Thyroid gland (tissue), 4 donors: Measurements from ENCODE around the gene YTHDF2.

Experiments used
- POLR2A ChIP-seq, 2 donors: fragments of 450-650 bp; IDR thresholded peaks; one replicate each; pipeline ENCODE4 v1.6.1; 2017; ENCODE audit warnings: antibody characterized with exemption in 2 of 2, mild to moderate bottlenecking in 2 of 2, moderate library complexity in 1 of 2
- TF ChIP-seq, protein P1 (sequence below), 6 experiments: fragments of 200-600 bp in 3 of 6; fragments of 450-650 bp in 3 of 6; sonication (generic) in 3 of 6; IDR thresholded peaks; one replicate each; pipeline ENCODE4 v1.5.1; 2016 to 2019; ENCODE audit warnings: antibody characterized with exemption in 6 of 6, mild to moderate bottlenecking in 2 of 6, inconsistent platforms in 1 of 6, moderate library complexity in 1 of 6

GRCh38 chr1:28812669-28813468 is 76.1 kb downstream of the YTHDF2 start:
- TF ChIP-seq, protein P1, sequence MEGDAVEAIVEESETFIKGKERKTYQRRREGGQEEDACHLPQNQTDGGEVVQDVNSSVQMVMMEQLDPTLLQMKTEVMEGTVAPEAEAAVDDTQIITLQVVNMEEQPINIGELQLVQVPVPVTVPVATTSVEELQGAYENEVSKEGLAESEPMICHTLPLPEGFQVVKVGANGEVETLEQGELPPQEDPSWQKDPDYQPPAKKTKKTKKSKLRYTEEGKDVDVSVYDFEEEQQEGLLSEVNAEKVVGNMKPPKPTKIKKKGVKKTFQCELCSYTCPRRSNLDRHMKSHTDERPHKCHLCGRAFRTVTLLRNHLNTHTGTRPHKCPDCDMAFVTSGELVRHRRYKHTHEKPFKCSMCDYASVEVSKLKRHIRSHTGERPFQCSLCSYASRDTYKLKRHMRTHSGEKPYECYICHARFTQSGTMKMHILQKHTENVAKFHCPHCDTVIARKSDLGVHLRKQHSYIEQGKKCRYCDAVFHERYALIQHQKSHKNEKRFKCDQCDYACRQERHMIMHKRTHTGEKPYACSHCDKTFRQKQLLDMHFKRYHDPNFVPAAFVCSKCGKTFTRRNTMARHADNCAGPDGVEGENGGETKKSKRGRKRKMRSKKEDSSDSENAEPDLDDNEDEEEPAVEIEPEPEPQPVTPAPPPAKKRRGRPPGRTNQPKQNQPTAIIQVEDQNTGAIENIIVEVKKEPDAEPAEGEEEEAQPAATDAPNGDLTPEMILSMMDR (IDR thresholded peaks at IDR 0.05), result no peak
- TF ChIP-seq POLR2A (IDR thresholded peaks at IDR 0.05), result no peak
